NCI-H2081 treated with DMSO at 0.1 percent for 48 hours (cell line): ENCODE results near the gene CSF1R.

Experiments used
- DNase-seq: peaks from one replicate; lab custom pipeline; 2025; lab: John Stamatoyannopoulos, UW

Gene CSF1R

GRCh38 chr5:150085950-150086715 is at the start of gene CSF1R:
Gene CSF1R, minus strand, starts transcription at chr5:150086554. Its CDS starts 127 bp downstream, at chr5:150086427.
- DNase-seq: no peak

GRCh38 chr5:150135557-150136304 is 49.4 kb upstream of the CSF1R start:
- DNase-seq: no peak

- DNase-seq: no peak
These were observed 47.8 kb upstream of the CSF1R start for GRCh38 chr5:150134198-150134588.

GRCh38 chr5:150133581-150134197 is 47.3 kb upstream of the CSF1R start:
- no peak for DNase-seq

GRCh38 chr5:150132740-150133139 is 46.4 kb upstream of the CSF1R start:
- DNase-seq: no peak

- DNase-seq: no peak
These were observed 45.8 kb upstream of the CSF1R start for GRCh38 chr5:150131978-150132694.

GRCh38 chr5:150131461-150131860 is 45.1 kb upstream of the CSF1R start:
- no peak for DNase-seq

GRCh38 chr5:150130493-150130922 is 44.2 kb upstream of the CSF1R start:
- DNase-seq: no peak

- no peak for DNase-seq
These were observed 43.6 kb upstream of the CSF1R start for GRCh38 chr5:150129813-150130492.

GRCh38 chr5:150129454-150129812 is 43.1 kb upstream of the CSF1R start:
- DNase-seq: no peak

GRCh38 chr5:150126921-150127265 is 40.5 kb upstream of the CSF1R start:
- no peak for DNase-seq

- no peak for DNase-seq
These were observed 40.0 kb upstream of the CSF1R start for GRCh38 chr5:150126199-150126920.

- no peak for DNase-seq
These were observed 39.0 kb upstream of the CSF1R start for GRCh38 chr5:150125334-150125733.

GRCh38 chr5:150124596-150124995 is 38.2 kb upstream of the CSF1R start:
- no peak for DNase-seq

- DNase-seq: no peak
These were observed 37.8 kb upstream of the CSF1R start for GRCh38 chr5:150124111-150124557.

GRCh38 chr5:150123542-150123941 is 37.2 kb upstream of the CSF1R start:
- no peak for DNase-seq

- DNase-seq: no peak
These were observed 36.5 kb upstream of the CSF1R start for GRCh38 chr5:150122536-150123481.

GRCh38 chr5:150122158-150122510 is 35.8 kb upstream of the CSF1R start:
- DNase-seq: no peak

- DNase-seq: no peak
These were observed 35.2 kb upstream of the CSF1R start for GRCh38 chr5:150121448-150122157.
